SK-N-SH (cell line): ENCODE data around the gene ARMH2. TPM values are rescaled to one million over a fixed set of nuclear protein-coding genes. Genes with fewer than 3 reads are reported as not detected.

Experiments used
- CTCF ChIA-PET: fragments of 300-600, 350-600 bp; formaldehyde crosslinking; extraction: SDS; loops from one replicate; lab custom pipeline; 2021; lab: Yijun Ruan, JAX
- POLR2A ChIA-PET: fragments of 350-600 bp; sonication (Branson Sonifier 250); formaldehyde crosslinking; extraction: SDS; loops from one replicate; lab custom pipeline; 2020; ENCODE audit warnings: antibody characterized with exemption, inconsistent platforms; lab: Yijun Ruan, JAX
- DNase-seq: peaks from one replicate; pipeline ENCODE4 v3.0.0; 2012
- H2AFZ ChIP-seq: fragments of 200-600 bp; sonication (generic); 2 replicates; pipeline ENCODE4 v1.8.1; 2016; ENCODE audit warnings: antibody characterized with exemption, mild to moderate bottlenecking, low read depth
- H3F3A ChIP-seq: fragments of 200-600 bp; sonication (generic); replicated peaks from 2 replicates; pipeline ENCODE3; 2016; ENCODE audit warnings: antibody characterized with exemption, mild to moderate bottlenecking; ENCODE audit not compliant: insufficient read depth
- H3K27ac ChIP-seq, 2 experiments: fragments of 200-500 bp in 1 of 2; fragments of 200-600 bp in 1 of 2; sonication (Bioruptor generic) in 1 of 2; sonication (generic), shearing (Covaris generic) in 1 of 2; 2 replicates each; pipeline versions ENCODE4 v1.5.1 to v1.6.1; 2014 to 2016; ENCODE audit warnings: low read depth in 2 of 2, inconsistent platforms in 1 of 2, low read length in 1 of 2, mild to moderate bottlenecking in 1 of 2, mixed read lengths in 1 of 2
- H3K27me3 ChIP-seq: fragments of 200-600 bp; sonication (generic), shearing (Covaris generic); 2 replicates; pipeline ENCODE4 v1.6.1; 2016; ENCODE audit warnings: mixed run types; ENCODE audit not compliant: insufficient read depth
- H3K36me3 ChIP-seq, 2 experiments: fragments of 200-500 bp in 1 of 2; fragments of 200-600 bp in 1 of 2; sonication (Bioruptor generic) in 1 of 2; sonication (generic) in 1 of 2; replicated peaks in 1 of 2; 2 replicates each; pipeline versions ENCODE3 to v1.5.1; 2014 to 2016; ENCODE audit warnings: low read length in 1 of 2, mild to moderate bottlenecking in 1 of 2; ENCODE audit not compliant: insufficient read depth in 2 of 2, control insufficient read depth in 1 of 2
- H3K4me1 ChIP-seq, 2 experiments: fragments of 200-500 bp in 1 of 2; fragments of 200-600 bp in 1 of 2; sonication (Bioruptor generic) in 1 of 2; sonication (generic), shearing (Covaris generic) in 1 of 2; 2 replicates each; pipeline versions ENCODE4 v1.5.1 to v1.6.1; 2014 to 2016; ENCODE audit warnings: low read depth in 1 of 2, low read length in 1 of 2, mixed run types in 1 of 2; ENCODE audit not compliant: insufficient read depth in 2 of 2, control insufficient read depth in 1 of 2
- H3K4me2 ChIP-seq: fragments of 200-600 bp; sonication (generic), shearing (Covaris generic); 2 replicates; pipeline ENCODE4 v1.6.1; 2017; ENCODE audit warnings: mixed run types
- H3K4me3 ChIP-seq, 2 experiments: fragments of 200-500 bp in 1 of 2; fragments of 200-600 bp in 1 of 2; sonication (Bioruptor generic) in 1 of 2; sonication (generic), shearing (Covaris generic) in 1 of 2; 2 replicates each; pipeline versions ENCODE4 v1.5.1 to v1.8.1; 2014 to 2016; ENCODE audit warnings: low read depth in 2 of 2, inconsistent platforms in 1 of 2, low read length in 1 of 2, mild to moderate bottlenecking in 1 of 2, mixed read lengths in 1 of 2, moderate library complexity in 1 of 2
- H3K79me2 ChIP-seq: fragments of 200-600 bp; sonication (generic); 2 replicates; pipeline ENCODE4 v1.8.1; 2017; ENCODE audit warnings: mild to moderate bottlenecking; ENCODE audit not compliant: insufficient read depth
- H3K9ac ChIP-seq: fragments of 200-600 bp; sonication (generic); 2 replicates; pipeline ENCODE4 v1.6.1; 2017; ENCODE audit warnings: mixed run types
- H3K9me2 ChIP-seq: fragments of 200-600 bp; sonication (generic); 2 replicates; pipeline ENCODE4 v1.6.1; 2017; ENCODE audit warnings: mixed run types
- H3K9me3 ChIP-seq: fragments of 200-600 bp; sonication (generic); 2 replicates; pipeline ENCODE4 v1.6.1; 2017; ENCODE audit warnings: mixed run types, mild to moderate bottlenecking, moderate library complexity
- H4K20me1 ChIP-seq: fragments of 200-600 bp; sonication (generic); 2 replicates; pipeline ENCODE4 v1.6.1; 2017; ENCODE audit warnings: mild to moderate bottlenecking, mixed run types; ENCODE audit not compliant: insufficient read depth
- CHD2 ChIP-seq: fragments of 150-350 bp; IDR thresholded peaks from 2 replicates; pipeline ENCODE4 v1.6.1; 2018; ENCODE audit warnings: low read length; ENCODE audit not compliant: partially characterized antibody
- EP300 ChIP-seq, 2 experiments: IDR thresholded peaks; 2 replicates each; pipeline versions ENCODE4 v1.4.0 to v1.6.1; 2012; ENCODE audit warnings: borderline replicate concordance in 1 of 2, low read depth in 1 of 2, low read length in 1 of 2
- FOXJ3 ChIP-seq: sonication (generic); formaldehyde crosslinking; IDR thresholded peaks from 2 replicates; pipeline ENCODE4 v1.5.1; 2020; ENCODE audit warnings: mild to moderate bottlenecking, missing genetic modification reagents
- GABPA ChIP-seq: IDR thresholded peaks from 2 replicates; pipeline ENCODE4 v1.4.0; 2012; ENCODE audit warnings: low read depth, mild to moderate bottlenecking
- RCOR1 ChIP-seq: fragments of 150-350 bp; IDR thresholded peaks from 2 replicates; pipeline ENCODE4 v1.6.1; 2017; ENCODE audit warnings: antibody characterized with exemption, low read length
- YY1 ChIP-seq: IDR thresholded peaks from 2 replicates; pipeline ENCODE4 v1.4.0; 2012; ENCODE audit warnings: low read depth, mild to moderate bottlenecking
- WGBS: methylation state at CpG from one replicate; pipeline ENCODE4 v1.1.6; 2017; ENCODE audit warnings: low lambda C conversion rate; 5-methylcytosine and 5-hydroxymethylcytosine counted together
- polyA plus RNA-seq, 3 experiments: library from polyadenylated mRNA; depleted of rRNA; stranded (reverse); fragments of >200 nt; gene quantifications; 2 replicates each; pipeline ENCODE4 v1.2.3, GENCODE V29; 2012
- TF ChIP-seq, protein P1 (sequence below): fragments of 150-350 bp; IDR thresholded peaks from 2 replicates; pipeline ENCODE4 v1.6.1; 2017; ENCODE audit warnings: antibody characterized with exemption, low read length, low read depth, borderline replicate concordance
- TF ChIP-seq, protein P2 (sequence below): IDR thresholded peaks from 2 replicates; pipeline ENCODE4 v1.4.0; 2012; ENCODE audit warnings: low read depth, borderline replicate concordance

Gene ARMH2
- polyA plus RNA-seq, 1 of the 3 experiments (the other 2 are of a cell fraction): not detected

DNA sequence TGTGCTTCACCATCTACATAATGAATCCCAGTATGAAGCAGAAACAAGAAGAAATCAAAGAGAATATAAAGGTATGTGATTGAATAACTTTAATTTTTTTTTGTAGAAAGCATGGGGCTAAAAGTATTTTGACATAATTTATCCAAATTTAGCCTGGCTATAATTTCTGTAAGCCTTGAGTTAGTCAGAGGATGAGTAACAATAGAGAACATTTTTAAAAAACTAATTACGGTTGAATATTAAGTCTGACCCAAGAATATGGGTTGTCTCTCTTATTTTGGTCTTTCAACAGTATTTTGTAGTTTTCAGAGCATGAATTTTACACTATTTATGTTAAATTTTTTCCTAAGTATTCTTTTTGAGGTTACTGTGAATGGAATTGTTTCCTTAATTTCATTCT lies 21.5 kb downstream of the ARMH2 start:
- ChIA-PET POLR2A (interaction anchor here (2.4 kb wide), 1 partner anchor 56 kb away, joined by 9 read pairs; no protein-coding TSS in a partner anchor), CTCF (interaction anchor here (0.9 kb wide), 1 partner anchor 79 kb away, joined by 3 read pairs; no protein-coding TSS in a partner anchor)
- H4K20me1 ChIP-seq: peaks cover 12% of the 10 kb centered on the region; the same call in 1 of the 2 replicates
- no peaks in the 10 kb centered on the region for H3K27me3 ChIP-seq
- no peaks in the 10 kb centered on the region for H3K9me3 ChIP-seq
- peaks cover 21 to 28% of the 10 kb centered on the region in 2 experiments for H3K36me3 ChIP-seq
- H3K9ac ChIP-seq: peak overlapping the region; percentile 90; the same call in 1 of the 2 replicates
- no peak overlapping the region for H2AFZ ChIP-seq
- H3K4me1 ChIP-seq: peaks cover 11 to 13% of the 10 kb centered on the region in 2 experiments; a peak in 3 of 4 replicates
- H3K4me3 ChIP-seq: peak overlapping the region; percentile 23 to 34; a peak in 2 of 4 replicates
- H3K27ac ChIP-seq: peak overlapping the region in 1 of 2 experiments; percentile 93; a peak in 2 of 4 replicates
- 29% methylated on average over 1 of the region's 1 CpG for WGBS
- H3K79me2 ChIP-seq: peaks cover 59% of the 10 kb centered on the region
- peaks cover 9% of the 10 kb centered on the region for H3F3A ChIP-seq
- peak overlapping the region; percentile 83 for H3K4me2 ChIP-seq
- no peaks in the 10 kb centered on the region for H3K9me2 ChIP-seq
- no peak for TF ChIP-seq CHD2
- TF ChIP-seq, protein P1, sequence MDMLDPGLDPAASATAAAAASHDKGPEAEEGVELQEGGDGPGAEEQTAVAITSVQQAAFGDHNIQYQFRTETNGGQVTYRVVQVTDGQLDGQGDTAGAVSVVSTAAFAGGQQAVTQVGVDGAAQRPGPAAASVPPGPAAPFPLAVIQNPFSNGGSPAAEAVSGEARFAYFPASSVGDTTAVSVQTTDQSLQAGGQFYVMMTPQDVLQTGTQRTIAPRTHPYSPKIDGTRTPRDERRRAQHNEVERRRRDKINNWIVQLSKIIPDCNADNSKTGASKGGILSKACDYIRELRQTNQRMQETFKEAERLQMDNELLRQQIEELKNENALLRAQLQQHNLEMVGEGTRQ: no peak
- TF ChIP-seq EP300 (IDR thresholded peaks at IDR 0.05; ENCODE audit: borderline replicate concordance in 1 of 2, low read depth in 1 of 2, low read length in 1 of 2): no peak
- TF ChIP-seq RCOR1: no peak
- TF ChIP-seq, protein P2, sequence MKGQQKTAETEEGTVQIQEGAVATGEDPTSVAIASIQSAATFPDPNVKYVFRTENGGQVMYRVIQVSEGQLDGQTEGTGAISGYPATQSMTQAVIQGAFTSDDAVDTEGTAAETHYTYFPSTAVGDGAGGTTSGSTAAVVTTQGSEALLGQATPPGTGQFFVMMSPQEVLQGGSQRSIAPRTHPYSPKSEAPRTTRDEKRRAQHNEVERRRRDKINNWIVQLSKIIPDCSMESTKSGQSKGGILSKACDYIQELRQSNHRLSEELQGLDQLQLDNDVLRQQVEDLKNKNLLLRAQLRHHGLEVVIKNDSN: no peak
- TF ChIP-seq YY1: no peak
- DNase-seq: no peak

DNA sequence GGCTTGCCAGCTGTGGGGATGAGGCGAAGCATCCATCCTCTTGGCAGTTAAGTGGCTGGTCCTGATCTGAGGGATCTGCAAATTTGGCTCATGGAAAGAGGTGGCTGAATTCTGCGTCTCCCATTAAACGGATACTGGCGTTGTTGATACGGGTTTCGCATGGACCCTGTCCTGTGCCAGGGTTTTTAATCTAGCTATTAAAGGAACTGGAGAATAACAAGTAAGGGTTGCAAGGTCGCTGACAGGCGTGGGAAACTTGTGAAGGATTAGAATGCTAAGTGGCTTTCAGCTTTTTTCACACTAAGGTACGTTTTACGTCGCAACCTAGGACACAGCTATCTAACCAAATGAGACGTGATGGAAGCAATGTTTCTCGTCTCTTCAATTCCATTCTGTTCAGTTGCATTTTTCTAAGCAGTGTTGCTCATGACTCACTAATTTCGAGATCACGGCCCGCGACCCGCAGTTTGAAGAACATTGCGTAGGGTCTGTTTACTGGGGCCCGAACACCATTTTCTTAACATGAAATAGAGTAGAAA lies 23.1 kb downstream of the ARMH2 start:
- Histone ChIP-seq H3K4me3 (peak overlapping the region; percentile 88 to 99), H3K27me3 (no peaks in the 10 kb centered on the region), H3K9me2 (no peaks in the 10 kb centered on the region), H3F3A (peaks cover 9% of the 10 kb centered on the region), H4K20me1 (peaks cover 12% of the 10 kb centered on the region; the same call in 1 of the 2 replicates), H3K79me2 (peaks cover 54% of the 10 kb centered on the region), H3K9ac (peak overlapping the region; percentile 90), H3K9me3 (no peaks in the 10 kb centered on the region), H3K27ac (peak overlapping the region; percentile 77 to 93)
- WGBS: 1% methylated on average over 19 of the region's 20 CpGs
- POLR2A ChIA-PET: interaction anchor here (2.4 kb wide), 1 partner anchor 54 kb away, joined by 9 read pairs; no protein-coding TSS in a partner anchor
- DNase-seq: no peak
- no peak for TF ChIP-seq GABPA
- no peak for TF ChIP-seq FOXJ3 (CRISPR knock-in tag)
- TF ChIP-seq CHD2: no peak
- TF ChIP-seq, all 33 proteins: peak for 0
- Histone ChIP-seq H3K4me2 (peak overlapping the region; percentile 83), H2AFZ (peak overlapping the region; percentile 62), H3K36me3 (peaks cover 12 to 15% of the 10 kb centered on the region in 2 experiments), H3K4me1 (peaks cover 11 to 13% of the 10 kb centered on the region in 2 experiments; a peak in 3 of 4 replicates)
- CTCF ChIA-PET: interaction anchor here (0.8 kb wide), 1 partner anchor 57 kb away, joined by 3 read pairs; the partner anchor contains the start of gene C6orf62
